Measurements from ENCODE around the gene ZNF491.

Gene ZNF491

GRCh38 chr19:11797491-11797890 lies 832 bp upstream of the ZNF491 start:
- TF ChIP-seq GFI1B (tag by site-specific recombination; IDR thresholded peaks at IDR 0.05): no peak
- TF ChIP-seq ZIC2 (tag by site-specific recombination; IDR thresholded peaks at IDR 0.05): peak; percentile 36; the same call in 1 of the 2 replicates
- TF ChIP-seq ZXDB (tag by site-specific recombination; IDR thresholded peaks at IDR 0.05): 0 out of 2 replicates have a peak, but pooled peaks have one; percentile 16
- TF ChIP-seq HOXA7 (CRISPR knock-in tag; IDR thresholded peaks at IDR 0.05; ENCODE audit: borderline replicate concordance): no peak
- peak; percentile 82 for TF ChIP-seq ZNF423 (tag by site-specific recombination; IDR thresholded peaks at IDR 0.05)
- no peak for TF ChIP-seq ZNF157 (tag by site-specific recombination; IDR thresholded peaks at IDR 0.05)
- TF ChIP-seq ZNF394 (tag by site-specific recombination; IDR thresholded peaks at IDR 0.05; ENCODE audit: borderline replicate concordance): 0 out of 2 replicates have a peak, but pooled peaks have one; percentile 11
- TF ChIP-seq PATZ1 (tag by site-specific recombination; IDR thresholded peaks at IDR 0.05): 0 out of 2 replicates have a peak, but pooled peaks have one; percentile 21
- TF ChIP-seq ZNF654 (tag by site-specific recombination; IDR thresholded peaks at IDR 0.05; ENCODE audit: low read depth): peak; percentile 68
- no peak for TF ChIP-seq SP2 (tag by site-specific recombination; IDR thresholded peaks at IDR 0.05)
- TF ChIP-seq ZNF561 (tag by site-specific recombination; IDR thresholded peaks at IDR 0.05; ENCODE audit: borderline replicate concordance): peak; percentile 30; the same call in 1 of the 2 replicates
- ChIA-PET CTCF (interaction anchor here (0.6 to 1.8 kb wide), 39 partner anchors 10 to 872 kb away, joined by 3 to 29 read pairs (median 4); partner anchors contain the start of genes ELOF1, ZNF20, ZNF440 and ZNF441), POLR2A (interaction anchor here (0.5 to 1.8 kb wide), 6 partner anchors 31 to 359 kb away, joined by 3 to 7 read pairs (median 4); partner anchors contain the start of genes ZNF20, ZNF441 and ZNF625)
- H3K9me3 ChIP-seq (ENCODE audit: control insufficient read depth, insufficient read depth, low read depth, low read length): no peaks in the 10 kb centered on the region
- H3K36me3 ChIP-seq (ENCODE audit: control insufficient read depth in 2 of 2, insufficient read depth in 1 of 2, low read length in 2 of 2): no peaks in the 10 kb centered on the region
- H3K4me1 ChIP-seq (ENCODE audit: control insufficient read depth, insufficient read depth, low read length): no peaks in the 10 kb centered on the region
- H3K27ac ChIP-seq (ENCODE audit: extremely low read depth, low read depth, low read length): no peak overlapping the region
- no peak overlapping the region for H3K4me3 ChIP-seq (ENCODE audit: low read depth, low read length)

- Histone ChIP-seq H3K27ac (ENCODE audit: extremely low read depth, low read depth, low read length) (no peak overlapping the region), H3K4me3 (ENCODE audit: low read depth, low read length) (no peak overlapping the region), H3K9me3 (ENCODE audit: control insufficient read depth, insufficient read depth, low read depth, low read length) (no peaks in the 10 kb centered on the region), H3K36me3 (ENCODE audit: control insufficient read depth in 2 of 2, insufficient read depth in 1 of 2, low read length in 2 of 2) (no peaks in the 10 kb centered on the region), H3K4me1 (ENCODE audit: control insufficient read depth, insufficient read depth, low read length) (no peaks in the 10 kb centered on the region)
- TF ChIP-seq ZNF654 (tag by site-specific recombination; IDR thresholded peaks at IDR 0.05; ENCODE audit: low read depth) (no peak), ZNF747 (tag by site-specific recombination; IDR thresholded peaks at IDR 0.05) (no peak), ZNF274 (IDR thresholded peaks at IDR 0.05; ENCODE audit: low read length) (no peak), ZNF274 (tag by site-specific recombination; IDR thresholded peaks at IDR 0.05; ENCODE audit: borderline replicate concordance) (peak; percentile 76; the same call in 1 of the 2 replicates), SETDB1 (IDR thresholded peaks at IDR 0.05; ENCODE audit: insufficient read length, low read length) (peak; percentile 99)
- ChIA-PET CTCF (interaction anchor here (1.2 kb wide), 1 partner anchor 34 kb away, joined by 3 read pairs; no protein-coding TSS in a partner anchor), POLR2A (no interaction called here)
Measured at GRCh38 chr19:11806354-11807098, 8.2 kb downstream of the ZNF491 start.

GRCh38 chr19:11807099-11807380 lies 8.7 kb downstream of the ZNF491 start:
- H3K4me3 ChIP-seq (ENCODE audit: low read depth, low read length): no peak overlapping the region
- ChIA-PET CTCF (interaction anchor here (0.6 to 1.2 kb wide), 3 partner anchors 10 to 331 kb away, joined by 3 to 6 read pairs (median 6); no protein-coding TSS in a partner anchor), POLR2A (no interaction called here)
- H3K36me3 ChIP-seq (ENCODE audit: control insufficient read depth in 2 of 2, insufficient read depth in 1 of 2, low read length in 2 of 2): no peaks in the 10 kb centered on the region
- no peaks in the 10 kb centered on the region for H3K9me3 ChIP-seq (ENCODE audit: control insufficient read depth, insufficient read depth, low read depth, low read length)
- no peak overlapping the region for H3K27ac ChIP-seq (ENCODE audit: extremely low read depth, low read depth, low read length)
- TF ChIP-seq, protein P1, sequence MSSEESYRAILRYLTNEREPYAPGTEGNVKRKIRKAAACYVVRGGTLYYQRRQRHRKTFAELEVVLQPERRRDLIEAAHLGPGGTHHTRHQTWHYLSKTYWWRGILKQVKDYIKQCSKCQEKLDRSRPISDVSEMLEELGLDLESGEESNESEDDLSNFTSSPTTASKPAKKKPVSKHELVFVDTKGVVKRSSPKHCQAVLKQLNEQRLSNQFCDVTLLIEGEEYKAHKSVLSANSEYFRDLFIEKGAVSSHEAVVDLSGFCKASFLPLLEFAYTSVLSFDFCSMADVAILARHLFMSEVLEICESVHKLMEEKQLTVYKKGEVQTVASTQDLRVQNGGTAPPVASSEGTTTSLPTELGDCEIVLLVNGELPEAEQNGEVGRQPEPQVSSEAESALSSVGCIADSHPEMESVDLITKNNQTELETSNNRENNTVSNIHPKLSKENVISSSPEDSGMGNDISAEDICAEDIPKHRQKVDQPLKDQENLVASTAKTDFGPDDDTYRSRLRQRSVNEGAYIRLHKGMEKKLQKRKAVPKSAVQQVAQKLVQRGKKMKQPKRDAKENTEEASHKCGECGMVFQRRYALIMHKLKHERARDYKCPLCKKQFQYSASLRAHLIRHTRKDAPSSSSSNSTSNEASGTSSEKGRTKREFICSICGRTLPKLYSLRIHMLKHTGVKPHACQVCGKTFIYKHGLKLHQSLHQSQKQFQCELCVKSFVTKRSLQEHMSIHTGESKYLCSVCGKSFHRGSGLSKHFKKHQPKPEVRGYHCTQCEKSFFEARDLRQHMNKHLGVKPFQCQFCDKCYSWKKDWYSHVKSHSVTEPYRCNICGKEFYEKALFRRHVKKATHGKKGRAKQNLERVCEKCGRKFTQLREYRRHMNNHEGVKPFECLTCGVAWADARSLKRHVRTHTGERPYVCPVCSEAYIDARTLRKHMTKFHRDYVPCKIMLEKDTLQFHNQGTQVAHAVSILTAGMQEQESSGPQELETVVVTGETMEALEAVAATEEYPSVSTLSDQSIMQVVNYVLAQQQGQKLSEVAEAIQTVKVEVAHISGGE (tag by site-specific recombination; conservative IDR thresholded peaks at IDR 0.05; ENCODE audit: low read depth): no peak
- TF ChIP-seq, protein P2, sequence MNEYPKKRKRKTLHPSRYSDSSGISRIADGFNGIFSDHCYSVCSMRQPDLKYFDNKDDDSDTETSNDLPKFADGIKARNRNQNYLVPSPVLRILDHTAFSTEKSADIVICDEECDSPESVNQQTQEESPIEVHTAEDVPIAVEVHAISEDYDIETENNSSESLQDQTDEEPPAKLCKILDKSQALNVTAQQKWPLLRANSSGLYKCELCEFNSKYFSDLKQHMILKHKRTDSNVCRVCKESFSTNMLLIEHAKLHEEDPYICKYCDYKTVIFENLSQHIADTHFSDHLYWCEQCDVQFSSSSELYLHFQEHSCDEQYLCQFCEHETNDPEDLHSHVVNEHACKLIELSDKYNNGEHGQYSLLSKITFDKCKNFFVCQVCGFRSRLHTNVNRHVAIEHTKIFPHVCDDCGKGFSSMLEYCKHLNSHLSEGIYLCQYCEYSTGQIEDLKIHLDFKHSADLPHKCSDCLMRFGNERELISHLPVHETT (tag by site-specific recombination; IDR thresholded peaks at IDR 0.05): no peak
- TF ChIP-seq ZBTB1 (tag by site-specific recombination; IDR thresholded peaks at IDR 0.05) (no peak), SETDB1 (IDR thresholded peaks at IDR 0.05; ENCODE audit: insufficient read length, low read length) (peak; percentile 92), GLI2 (tag by site-specific recombination; IDR thresholded peaks at IDR 0.05; ENCODE audit: borderline replicate concordance, low read depth) (no peak), OSR2 (tag by site-specific recombination; IDR thresholded peaks at IDR 0.05) (no peak)
- no peaks in the 10 kb centered on the region for H3K4me1 ChIP-seq (ENCODE audit: control insufficient read depth, insufficient read depth, low read length)
